NCI-H2227 treated with DMSO at 0.1 percent for 48 hours (cell line): ENCODE results near the gene MAML2.

Experiments used
- DNase-seq: peaks from one replicate; lab custom pipeline; 2025; lab: John Stamatoyannopoulos, UW

MAML2 gene

GRCh38 chr11:96067160-96067559 lies 275.8 kb downstream of the MAML2 start:
- no peak for DNase-seq

- no peak for DNase-seq
Observed at GRCh38 chr11:96065379-96065778, 277.6 kb downstream of the MAML2 start.

- DNase-seq: no peak
Observed at GRCh38 chr11:96063886-96064285, 279.1 kb downstream of the MAML2 start.

GRCh38 chr11:96063053-96063452 lies 279.9 kb downstream of the MAML2 start:
- DNase-seq: no peak

- no peak for DNase-seq
Observed at GRCh38 chr11:96062134-96062533, 280.9 kb downstream of the MAML2 start.

- DNase-seq: no peak
Observed at GRCh38 chr11:96061730-96062129, 281.3 kb downstream of the MAML2 start.

- DNase-seq: no peak
Observed at GRCh38 chr11:96061069-96061468, 281.9 kb downstream of the MAML2 start.

- DNase-seq: no peak
Observed at GRCh38 chr11:96057502-96057901, 285.5 kb downstream of the MAML2 start.

GRCh38 chr11:96056576-96056975 lies 286.4 kb downstream of the MAML2 start:
- DNase-seq: no peak

- no peak for DNase-seq
Observed at GRCh38 chr11:96055706-96056387, 287.1 kb downstream of the MAML2 start.

- DNase-seq: peak; percentile 82
Observed at GRCh38 chr11:96054870-96055705, 287.9 kb downstream of the MAML2 start.

- DNase-seq: no peak
Observed at GRCh38 chr11:96052921-96053651, 289.9 kb downstream of the MAML2 start.

- no peak for DNase-seq
Observed at GRCh38 chr11:96051820-96052219, 291.2 kb downstream of the MAML2 start.

- DNase-seq: no peak
Observed at GRCh38 chr11:96050435-96051182, 292.4 kb downstream of the MAML2 start.

GRCh38 chr11:96049426-96049825 lies 293.6 kb downstream of the MAML2 start:
- DNase-seq: no peak

GRCh38 chr11:96045622-96046456 lies 297.2 kb downstream of the MAML2 start:
- peak; percentile 51 for DNase-seq

- DNase-seq: no peak
Observed at GRCh38 chr11:96044747-96045146, 298.2 kb downstream of the MAML2 start.

GRCh38 chr11:96044311-96044710 lies 298.7 kb downstream of the MAML2 start:
- DNase-seq: no peak

- no peak for DNase-seq
Observed at GRCh38 chr11:96043291-96043690, 299.7 kb downstream of the MAML2 start.

GRCh38 chr11:96038046-96038445 lies 304.9 kb downstream of the MAML2 start:
- DNase-seq: no peak

- DNase-seq: no peak
Observed at GRCh38 chr11:96037405-96037949, 305.5 kb downstream of the MAML2 start.
